HG03280 (cell line): ENCODE data around the gene VSIG4.

Experiments
- ATAC-seq: cut with Tn5 transposase; IDR thresholded peaks from one replicate; pipeline ENCODE4 v1.9.1; 2021; ENCODE audit warnings: mild to moderate bottlenecking, moderate library complexity; ENCODE audit not compliant: unreplicated experiment

VSIG4 gene

GRCh38 chrX:66009231-66009845 is 30.5 kb downstream of the VSIG4 start:
- no peak for ATAC-seq

GRCh38 chrX:66008328-66008970 is 31.4 kb downstream of the VSIG4 start:
- ATAC-seq: no peak

- ATAC-seq: no peak
These were observed 32.0 kb downstream of the VSIG4 start for GRCh38 chrX:66007851-66008250.

GRCh38 chrX:66005830-66006449 is 33.9 kb downstream of the VSIG4 start:
- ATAC-seq: no peak

GRCh38 chrX:66004928-66005829 is 34.7 kb downstream of the VSIG4 start:
- ATAC-seq: no peak

GRCh38 chrX:66002824-66003680 is 36.8 kb downstream of the VSIG4 start:
- ATAC-seq: no peak

- no peak for ATAC-seq
These were observed 38.3 kb downstream of the VSIG4 start for GRCh38 chrX:66001596-66001995.

- no peak for ATAC-seq
These were observed 39.1 kb downstream of the VSIG4 start for GRCh38 chrX:66000628-66001272.

GRCh38 chrX:66000178-66000577 is 39.7 kb downstream of the VSIG4 start:
- ATAC-seq: no peak

GRCh38 chrX:65999563-66000148 is 40.2 kb downstream of the VSIG4 start:
- ATAC-seq: no peak

- ATAC-seq: no peak
These were observed 40.8 kb downstream of the VSIG4 start for GRCh38 chrX:65999029-65999562.

GRCh38 chrX:65997978-65998717 is 41.7 kb downstream of the VSIG4 start:
- ATAC-seq: no peak

- ATAC-seq: no peak
These were observed 45.1 kb downstream of the VSIG4 start for GRCh38 chrX:65994519-65995506.

- no peak for ATAC-seq
These were observed 45.9 kb downstream of the VSIG4 start for GRCh38 chrX:65993915-65994460.

GRCh38 chrX:65993332-65993731 is 46.5 kb downstream of the VSIG4 start:
- ATAC-seq: no peak

GRCh38 chrX:65990702-65991101 is 49.2 kb downstream of the VSIG4 start:
- no peak for ATAC-seq

GRCh38 chrX:65987811-65988210 is 52.1 kb downstream of the VSIG4 start:
- ATAC-seq: no peak
